OCI-LY3 (cell line): Measurements from ENCODE around the gene ARHGAP15.

Source experiments
- H2AFZ ChIP-seq: fragments of 200-600, 300-600 bp; shearing (Covaris generic); 2 replicates; pipeline ENCODE4 v1.6.0; 2014; ENCODE audit warnings: antibody characterized with exemption, low read depth, low read length
- H3K27ac ChIP-seq: fragments of 200-600, 300-600 bp; sonication (generic); 2 replicates; pipeline ENCODE4 v1.5.1; 2014; ENCODE audit warnings: mild to moderate bottlenecking, low read length, moderate library complexity, mixed read lengths
- H3K27me3 ChIP-seq: fragments of 200-600, 300-600 bp; sonication (generic); 2 replicates; pipeline ENCODE4 v1.6.1; 2014; ENCODE audit warnings: low read depth, low read length, mixed read lengths
- H3K36me3 ChIP-seq: fragments of 200-600, 300-600 bp; sonication (generic); replicated peaks from 2 replicates; pipeline ENCODE3; 2014; ENCODE audit warnings: low read depth, low read length, mixed read lengths
- H3K4me1 ChIP-seq: fragments of 300-600, 200-600 bp; sonication (generic); 2 replicates; pipeline ENCODE4 v1.6.1; 2014; ENCODE audit warnings: low read length, mixed read lengths
- H3K4me2 ChIP-seq: fragments of 200-600, 300-600 bp; sonication (generic); 2 replicates; pipeline ENCODE4 v1.6.1; 2014; ENCODE audit warnings: low read length, mixed read lengths
- H3K4me3 ChIP-seq: fragments of 300-600, 200-600 bp; sonication (generic); 2 replicates; pipeline ENCODE4 v1.5.1; 2014; ENCODE audit warnings: antibody characterized with exemption, mild to moderate bottlenecking, low read length, moderate library complexity
- H3K79me2 ChIP-seq: fragments of 300-600, 200-600 bp; shearing (Covaris generic); 2 replicates; pipeline ENCODE4 v1.6.1; 2014; ENCODE audit warnings: mild to moderate bottlenecking, low read length, mixed read lengths
- H3K9ac ChIP-seq: fragments of 300-600, 200-600 bp; shearing (Covaris generic); 2 replicates; pipeline ENCODE4 v1.6.0; 2014; ENCODE audit warnings: mild to moderate bottlenecking, low read length, moderate library complexity
- H3K9me3 ChIP-seq: fragments of 200-600, 300-600 bp; shearing (Covaris generic); 2 replicates; pipeline ENCODE4 v1.6.1; 2014; ENCODE audit warnings: low read length, mixed read lengths; ENCODE audit not compliant: insufficient read depth
- H4K20me1 ChIP-seq: fragments of 200-600, 300-600 bp; sonication (generic); 2 replicates; pipeline ENCODE4 v1.6.1; 2016; ENCODE audit warnings: low read length, mixed read lengths; ENCODE audit not compliant: insufficient read depth
- CTCF ChIP-seq: fragments of 200-600, 300-600 bp; sonication (generic); IDR thresholded peaks from 2 replicates; pipeline ENCODE4 v1.5.1; 2014; ENCODE audit warnings: antibody characterized with exemption, low read length, low read depth
- EZH2phosphoT487 ChIP-seq: fragments of 200-600 bp; shearing (Covaris generic); IDR thresholded peaks from 2 replicates; pipeline ENCODE4 v1.6.1; 2018; ENCODE audit warnings: antibody characterized with exemption, mixed run types, low read depth

ARHGAP15 gene

GRCh38 chr2:143607231-143608062, 478.2 kb downstream of the ARHGAP15 start:
- Histone ChIP-seq H2AFZ (no peak overlapping the region), H3K27ac (no peak overlapping the region), H3K9me3 (no peaks in the 10 kb centered on the region), H3K9ac (no peak overlapping the region), H3K4me2 (no peak overlapping the region), H3K79me2 (no peaks in the 10 kb centered on the region), H3K4me1 (no peaks in the 10 kb centered on the region), H3K36me3 (no peaks in the 10 kb centered on the region), H3K4me3 (no peak overlapping the region), H4K20me1 (no peaks in the 10 kb centered on the region), H3K27me3 (no peaks in the 10 kb centered on the region)
- no peak for TF ChIP-seq EZH2phosphoT487
- no peak for TF ChIP-seq CTCF

GRCh38 chr2:143608063-143608423, 478.8 kb downstream of the ARHGAP15 start:
- H3K9me3 ChIP-seq, result no peaks in the 10 kb centered on the region
- H3K27me3 ChIP-seq, result no peaks in the 10 kb centered on the region
- no peaks in the 10 kb centered on the region for H3K4me1 ChIP-seq
- no peak overlapping the region for H3K9ac ChIP-seq
- H3K79me2 ChIP-seq, result no peaks in the 10 kb centered on the region
- no peak overlapping the region for H2AFZ ChIP-seq
- H4K20me1 ChIP-seq, result no peaks in the 10 kb centered on the region
- no peak overlapping the region for H3K4me2 ChIP-seq
- TF ChIP-seq CTCF (no peak), EZH2phosphoT487 (no peak)
- H3K36me3 ChIP-seq, result no peaks in the 10 kb centered on the region
- no peak overlapping the region for H3K27ac ChIP-seq
- no peak overlapping the region for H3K4me3 ChIP-seq

- no peaks in the 10 kb centered on the region for H4K20me1 ChIP-seq
- TF ChIP-seq CTCF (no peak), EZH2phosphoT487 (no peak)
- H3K27me3 ChIP-seq, result no peaks in the 10 kb centered on the region
- H3K9ac ChIP-seq, result no peak overlapping the region
- no peak overlapping the region for H3K27ac ChIP-seq
- H3K4me2 ChIP-seq, result no peak overlapping the region
- no peaks in the 10 kb centered on the region for H3K79me2 ChIP-seq
- no peaks in the 10 kb centered on the region for H3K9me3 ChIP-seq
- no peak overlapping the region for H2AFZ ChIP-seq
- H3K4me1 ChIP-seq, result no peaks in the 10 kb centered on the region
- H3K36me3 ChIP-seq, result no peaks in the 10 kb centered on the region
- H3K4me3 ChIP-seq, result no peak overlapping the region
These were observed 479.5 kb downstream of the ARHGAP15 start for GRCh38 chr2:143608758-143609157.

GRCh38 chr2:143611336-143611735, 482.1 kb downstream of the ARHGAP15 start:
- Histone ChIP-seq H3K4me3 (no peak overlapping the region), H3K36me3 (no peaks in the 10 kb centered on the region), H3K9ac (no peak overlapping the region), H3K9me3 (no peaks in the 10 kb centered on the region), H2AFZ (no peak overlapping the region), H4K20me1 (no peaks in the 10 kb centered on the region), H3K27me3 (no peaks in the 10 kb centered on the region), H3K27ac (no peak overlapping the region), H3K4me1 (no peaks in the 10 kb centered on the region), H3K79me2 (no peaks in the 10 kb centered on the region), H3K4me2 (no peak overlapping the region)
- no peak for TF ChIP-seq EZH2phosphoT487
- no peak for TF ChIP-seq CTCF
